HG03064 (cell line): Measurements from ENCODE around the gene HSPD1.

Source experiments
- ATAC-seq: cut with Tn5 transposase; IDR thresholded peaks from one replicate; pipeline ENCODE4 v1.9.1; 2021; ENCODE audit warnings: low read depth; ENCODE audit not compliant: unreplicated experiment

HSPD1 gene

GRCh38 chr2:197446844-197447243 is 52.8 kb downstream of the HSPD1 start:
- no peak for ATAC-seq

GRCh38 chr2:197445746-197446145 is 53.9 kb downstream of the HSPD1 start:
- ATAC-seq = no peak

- no peak for ATAC-seq
Measured at GRCh38 chr2:197442857-197443256, 56.8 kb downstream of the HSPD1 start.

- ATAC-seq = no peak
Measured at GRCh38 chr2:197437380-197437779, 62.3 kb downstream of the HSPD1 start.
